Common myeloid progenitor, CD34-positive (primary cell): ENCODE results near the gene SLCO1A2.

Experiments
- CTCF ChIA-PET: fragments of 350-600 bp; sonication (Branson Sonifier 250); formaldehyde crosslinking; loops from one replicate; lab custom pipeline; 2021; ENCODE audit warnings: antibody characterized with exemption; lab: Charles Lee
- POLR2A ChIA-PET: fragments of 350-600 bp; sonication (Branson Sonifier 250); formaldehyde crosslinking; loops from one replicate; lab custom pipeline; 2021; ENCODE audit warnings: antibody characterized with exemption; lab: Charles Lee
- DNase-seq, 3 donors: peaks; one replicate each; pipeline versions ENCODE4 v3.0.0 to v3.0.0-alpha.2; 2013
- H3K27ac ChIP-seq, 2 experiments: 1 replicate in 1 of 2; 2 replicates in 1 of 2; pipeline ENCODE4 v1.7.0; 2013; ENCODE audit warnings: inconsistent platforms in 2 of 2, low read length in 2 of 2, mild to moderate bottlenecking in 2 of 2, low read depth in 1 of 2, moderate library complexity in 1 of 2; ENCODE audit not compliant: severe bottlenecking in 2 of 2, insufficient read depth in 1 of 2, poor library complexity in 1 of 2
- H3K27me3 ChIP-seq, 5 experiments: replicated peaks in 2 of 5; 1 replicate in 3 of 5; 2 replicates in 2 of 5; pipeline versions ENCODE4 v1.6.1 to v1.7.0; 2013; ENCODE audit warnings: low read length in 4 of 5, mild to moderate bottlenecking in 2 of 5, moderate library complexity in 2 of 5, inconsistent platforms in 1 of 5; ENCODE audit not compliant: insufficient read depth in 5 of 5, control insufficient read depth in 4 of 5
- H3K36me3 ChIP-seq, 4 experiments: 1 replicate in 2 of 4; 2 replicates in 2 of 4; pipeline versions ENCODE4 v1.6.1 to v1.7.0; 2013; ENCODE audit warnings: low read length in 3 of 4, control low read depth in 1 of 4, mild to moderate bottlenecking in 1 of 4; ENCODE audit not compliant: control insufficient read depth in 4 of 4, insufficient read depth in 4 of 4
- H3K4me1 ChIP-seq, 4 experiments: 1 replicate in 3 of 4; 2 replicates in 1 of 4; pipeline versions ENCODE4 v1.6.1 to v1.7.1; 2013; ENCODE audit warnings: low read length in 3 of 4, mild to moderate bottlenecking in 3 of 4, control low read depth in 1 of 4, inconsistent platforms in 1 of 4, moderate library complexity in 1 of 4; ENCODE audit not compliant: control insufficient read depth in 4 of 4, insufficient read depth in 4 of 4; ENCODE audit errors: control extremely low read depth in 1 of 4
- H3K4me3 ChIP-seq, 7 experiments: 1 replicate in 4 of 7; 2 replicates in 3 of 7; pipeline versions ENCODE4 v1.5.1 to v1.7.0; 2013; ENCODE audit warnings: mild to moderate bottlenecking in 7 of 7, low read length in 6 of 7, moderate library complexity in 6 of 7, inconsistent platforms in 2 of 7, low read depth in 2 of 7, control low read depth in 1 of 7; ENCODE audit not compliant: insufficient read depth in 4 of 7, control insufficient read depth in 1 of 7; ENCODE audit errors: extremely low read depth in 1 of 7
- H3K9me3 ChIP-seq, 5 experiments: 1 replicate in 4 of 5; 2 replicates in 1 of 5; pipeline versions ENCODE4 v1.6.1 to v1.7.1; 2013; ENCODE audit warnings: low read length in 4 of 5, mild to moderate bottlenecking in 2 of 5, inconsistent platforms in 1 of 5, low read depth in 1 of 5, moderate library complexity in 1 of 5; ENCODE audit not compliant: control insufficient read depth in 4 of 5, insufficient read depth in 2 of 5; ENCODE audit errors: control extremely low read depth in 1 of 5
- whole genome bisulfite sequencing: methylation state at CpG from one replicate; pipeline ENCODE4 v1.1.5; 2013; ENCODE audit not compliant: insufficient coverage; 5-methylcytosine and 5-hydroxymethylcytosine counted together

Gene SLCO1A2

DNA sequence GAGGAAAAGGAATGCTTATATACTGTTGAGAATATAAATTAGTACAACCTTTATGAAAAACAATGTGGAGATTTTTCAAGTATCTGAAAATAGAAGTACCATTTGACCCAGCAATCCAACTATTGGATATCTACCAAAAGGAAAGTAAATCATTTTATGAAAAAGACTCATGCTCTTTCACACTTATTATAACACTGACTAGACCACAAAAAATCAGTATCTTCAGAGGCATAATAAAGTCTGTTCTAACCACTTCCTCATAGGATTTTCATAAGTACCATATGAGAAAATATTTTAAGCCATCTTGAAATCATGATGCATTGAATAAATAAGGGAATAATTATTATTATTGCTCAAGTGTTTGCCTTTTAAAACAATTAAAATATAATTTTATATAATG is 112.9 kb downstream of the SLCO1A2 start:
- DNase-seq: peak in 1 of 3 donors; percentile 8
- Histone ChIP-seq H3K4me3 (no peak overlapping the region), H3K27ac (no peak overlapping the region), H3K27me3 (no peaks in the 10 kb centered on the region), H3K4me1 (no peaks in the 10 kb centered on the region), H3K36me3 (no peaks in the 10 kb centered on the region), H3K9me3 (no peaks in the 10 kb centered on the region)
- POLR2A ChIA-PET: no interaction called here
- CTCF ChIA-PET: no interaction called here

DNA sequence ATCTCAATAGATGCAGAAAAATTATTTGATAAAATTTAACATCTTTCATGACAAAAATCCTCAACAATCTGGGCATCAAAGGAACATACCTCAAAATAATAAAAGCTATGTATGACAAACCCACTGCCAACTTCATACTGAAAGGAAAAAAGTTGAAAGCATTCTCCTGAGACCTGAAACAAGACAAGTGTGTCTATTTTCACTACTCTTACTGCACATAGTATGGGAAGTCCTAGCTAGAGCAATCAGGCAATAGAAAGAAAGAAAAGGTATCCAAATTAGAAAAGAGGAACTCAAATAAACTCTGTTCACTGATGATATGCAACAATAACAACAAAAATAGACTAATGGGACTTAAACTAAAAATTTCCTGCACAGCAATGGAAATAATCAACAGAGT is 113.6 kb downstream of the SLCO1A2 start:
- no peak overlapping the region for H3K4me3 ChIP-seq

DNA sequence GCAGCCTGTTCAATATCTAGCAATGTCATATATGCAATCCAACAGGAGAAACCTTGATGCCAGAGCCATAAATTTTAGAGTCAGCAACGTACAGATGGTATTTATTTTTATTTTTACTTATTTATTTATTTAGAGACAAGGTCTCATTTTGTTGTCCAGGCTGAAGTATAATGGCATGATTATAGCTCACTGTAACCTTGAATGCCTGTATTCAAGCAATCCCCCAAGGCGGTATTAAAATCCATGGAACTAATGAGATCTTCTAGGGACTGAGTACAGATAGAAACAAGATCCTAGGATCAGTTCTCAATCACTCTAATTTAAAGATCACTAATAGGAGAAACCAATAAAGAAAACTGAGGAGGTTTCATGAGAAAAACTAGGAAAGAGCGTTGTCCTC is 114.5 kb downstream of the SLCO1A2 start:
- no peaks in the 10 kb centered on the region for H3K27me3 ChIP-seq
- peaks cover 0 to 1% (median 0%) of the 10 kb centered on the region in 5 experiments for H3K9me3 ChIP-seq
- DNase-seq: no peak
- H3K4me3 ChIP-seq: no peak overlapping the region
- CTCF ChIA-PET: no interaction called here
- H3K4me1 ChIP-seq: no peaks in the 10 kb centered on the region
- no peaks in the 10 kb centered on the region for H3K36me3 ChIP-seq
- WGBS: 83% methylated on average over 1 of the region's 3 CpGs
- no peak overlapping the region for H3K27ac ChIP-seq
- POLR2A ChIA-PET: no interaction called here

More for the DNA sequence above, 113.6 kb downstream of the SLCO1A2 start:
- no peak overlapping the region for H3K27ac ChIP-seq
- no peak for DNase-seq
- H3K27me3 ChIP-seq: no peaks in the 10 kb centered on the region
- CTCF ChIA-PET: no interaction called here
- H3K9me3 ChIP-seq: no peaks in the 10 kb centered on the region
- no peaks in the 10 kb centered on the region for H3K36me3 ChIP-seq
- no peaks in the 10 kb centered on the region for H3K4me1 ChIP-seq
- POLR2A ChIA-PET: no interaction called here

DNA sequence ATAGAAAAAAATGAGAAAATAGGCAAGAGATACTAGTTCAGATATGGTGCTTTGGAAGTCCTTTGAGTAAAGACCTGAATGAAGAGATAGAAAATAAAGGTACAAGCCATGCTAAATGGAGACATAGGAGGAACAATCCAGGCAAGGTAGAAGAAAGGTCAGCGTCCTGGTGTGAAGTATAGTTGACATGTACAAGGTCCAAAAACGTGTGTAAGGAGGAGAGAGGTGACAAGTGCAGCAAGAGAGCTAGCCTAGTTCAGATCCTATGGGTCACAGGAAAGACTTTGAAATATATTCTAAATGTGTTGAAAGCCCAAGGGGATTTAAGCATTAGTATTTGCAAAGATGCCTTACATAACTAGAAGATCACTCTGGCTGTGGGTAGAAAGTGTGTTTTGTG is 115.5 kb downstream of the SLCO1A2 start:
- ChIA-PET POLR2A (no interaction called here), CTCF (no interaction called here)
- H3K9me3 ChIP-seq: peaks cover 0 to 1% (median 0%) of the 10 kb centered on the region in 5 experiments
- H3K4me3 ChIP-seq: no peak overlapping the region
- WGBS: 71% methylated on average over 2 of the region's 2 CpGs
- H3K27me3 ChIP-seq: no peaks in the 10 kb centered on the region
- H3K4me1 ChIP-seq: no peaks in the 10 kb centered on the region
- H3K36me3 ChIP-seq: no peaks in the 10 kb centered on the region
- no peak for DNase-seq
- H3K27ac ChIP-seq: no peak overlapping the region
